Measurements from ENCODE around the gene SLX9.

DNA sequence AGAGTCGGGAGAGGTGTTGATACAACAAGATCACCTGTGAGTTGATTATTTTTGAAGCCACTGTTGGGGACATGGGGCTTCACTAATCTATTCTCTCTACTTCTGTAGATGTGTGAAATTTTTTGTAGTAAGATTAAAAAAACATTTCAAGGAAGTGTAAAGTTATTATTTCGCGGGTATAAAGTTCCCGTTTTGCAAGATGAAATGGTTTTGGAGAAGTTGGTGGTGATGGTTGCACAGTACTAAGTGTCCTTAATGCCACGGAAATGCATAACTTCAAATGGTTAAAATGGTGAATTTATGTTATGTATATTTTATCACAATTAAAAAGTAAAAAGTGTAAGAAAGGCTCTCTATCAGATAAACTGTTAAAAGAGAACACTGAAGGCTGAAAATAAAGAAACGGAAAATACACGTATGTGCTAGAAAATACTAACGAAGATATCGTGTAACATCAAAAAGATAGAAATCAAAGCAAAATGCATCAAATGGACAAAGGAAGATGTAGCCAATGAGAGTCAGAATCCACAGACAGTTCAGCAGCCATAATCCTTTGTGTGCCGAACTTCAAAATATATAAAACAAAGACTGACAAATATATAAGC lies 16.2 kb upstream of the SLX9 start:
- TF ChIP-seq CTCF (IDR thresholded peaks at IDR 0.05): no peak
- TF ChIP-seq POLR2A (IDR thresholded peaks at IDR 0.05): no peak

Measured in uterus (tissue), 2 donors.